Head of caudate nucleus (tissue), 42 donors: ENCODE measurements around the gene ARID1B.
A peak's percentile ranks its signal among the peaks of the same experiment; 100 is the strongest.

ENCODE experiments used
- DNase-seq, 42 donors: peaks; one replicate each; pipeline versions ENCODE4 v3.0.0 to v3.0.0-alpha.2; 2020 to 2021; ENCODE audit warnings: mixed read lengths in 7 of 42
- intact Hi-C: fragments of 100-400 bp; cut with DNase I; formaldehyde crosslinking; loops from one replicate; pipeline ENCODE4 v1.15.0; 2022

The ARID1B gene

GRCh38 chr6:157254538-157254937 is 477.4 kb downstream of the ARID1B start:
- no peak for DNase-seq
- intact Hi-C loops, result no loop called here

GRCh38 chr6:157255079-157255478 is 477.9 kb downstream of the ARID1B start:
- intact Hi-C loops, result no loop called here
- no peak for DNase-seq

GRCh38 chr6:157258878-157259277 is 481.7 kb downstream of the ARID1B start:
- intact Hi-C loops, result no loop called here
- DNase-seq, result peak in 1 of 42 donors; percentile 3

GRCh38 chr6:157259443-157259842 is 482.3 kb downstream of the ARID1B start:
- intact Hi-C loops, result no loop called here

More at GRCh38 chr6:157259443-157259842, 482.3 kb downstream of the ARID1B start:
- no peak for DNase-seq
